Prostate gland (tissue), 2 donors: ENCODE data around the gene PTPRD. TPM values are rescaled to one million over a fixed set of nuclear protein-coding genes. Genes with fewer than 3 reads are reported as not detected.

Source experiments
- DNase-seq: peaks from one replicate; pipeline ENCODE4 v3.0.0-alpha.2; 2019; ENCODE audit warnings: low spot score
- H3K27ac ChIP-seq, 2 donors: fragments of 200-600 bp; sonication (generic); 2 replicates each; pipeline ENCODE4 v1.5.1; 2017 to 2019
- H3K27me3 ChIP-seq: fragments of 200-600 bp; sonication (generic); replicated peaks from 2 replicates; pipeline ENCODE4 v1.5.1; 2019; ENCODE audit not compliant: insufficient read depth
- H3K36me3 ChIP-seq, 2 donors: fragments of 200-600 bp; sonication (generic); 1 replicate in 1 of 2; 2 replicates in 1 of 2; pipeline versions ENCODE4 v1.5.1 to v1.8.1; 2017 to 2019
- H3K4me1 ChIP-seq: fragments of 200-600 bp; sonication (generic); replicated peaks from 2 replicates; pipeline ENCODE4 v1.5.1; 2019
- H3K4me3 ChIP-seq, 2 donors: fragments of 200-600 bp; sonication (generic); 2 replicates each; pipeline ENCODE4 v1.5.1; 2017 to 2019
- H3K9me3 ChIP-seq: fragments of 200-600 bp; sonication (generic); 2 replicates; pipeline ENCODE4 v1.5.1; 2017
- POLR2A ChIP-seq: fragments of 450-650 bp; IDR thresholded peaks from one replicate; pipeline ENCODE4 v1.6.1; 2016; ENCODE audit warnings: antibody characterized with exemption, mild to moderate bottlenecking
- POLR2AphosphoS5 ChIP-seq: sonication (generic); formaldehyde crosslinking; IDR thresholded peaks from one replicate; pipeline ENCODE4 v1.6.1; 2017; ENCODE audit warnings: antibody characterized with exemption
- WGBS: methylation state at CpG from one replicate; pipeline ENCODE4 v1.1.5; 2018; 5-methylcytosine and 5-hydroxymethylcytosine counted together
- intact Hi-C: fragments of 100-400 bp; cut with DNase I; formaldehyde crosslinking; loops from one replicate; pipeline ENCODE4 v1.14.2; 2022
- total RNA-seq, 2 donors: library from RNA; depleted of rRNA; stranded (reverse); fragments of >200 nt; gene quantifications; one replicate each; pipeline ENCODE4 v1.1.0, GENCODE V29; 2016
- TF ChIP-seq, protein P1 (sequence below), 4 experiments: fragments of 200-600 bp in 2 of 4; fragments of 450-650 bp in 2 of 4; sonication (generic) in 2 of 4; IDR thresholded peaks; 1 replicate in 3 of 4; 2 replicates in 1 of 4; pipeline ENCODE4 v1.5.1; 2016 to 2019; ENCODE audit warnings: antibody characterized with exemption in 4 of 4, mild to moderate bottlenecking in 2 of 4, moderate library complexity in 2 of 4

The PTPRD gene
- total RNA-seq, 2 donors from 2014 or later = 5.8 to 23.1 TPM

DNA sequence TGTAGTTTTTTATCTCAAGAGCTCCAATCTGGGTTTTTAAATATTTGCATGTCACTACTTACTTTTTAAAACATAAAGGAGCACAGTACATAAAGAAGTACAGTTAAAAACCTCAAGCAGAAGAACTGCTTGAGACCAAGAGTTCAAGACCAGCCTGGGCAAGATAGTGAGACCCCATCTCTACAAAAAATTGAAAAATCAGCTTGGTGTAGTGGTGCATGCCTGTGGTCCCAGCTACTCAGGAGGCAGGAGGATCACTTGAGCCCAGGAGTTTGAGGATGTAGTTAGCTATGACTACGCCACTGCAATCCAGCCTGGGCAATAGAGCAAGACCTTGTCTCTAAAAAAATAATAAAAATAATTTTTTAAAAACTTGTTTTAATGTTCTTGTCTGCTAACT, 1840.5 kb downstream of the PTPRD start:
- no peak for TF ChIP-seq POLR2A
- TF ChIP-seq, protein P1, sequence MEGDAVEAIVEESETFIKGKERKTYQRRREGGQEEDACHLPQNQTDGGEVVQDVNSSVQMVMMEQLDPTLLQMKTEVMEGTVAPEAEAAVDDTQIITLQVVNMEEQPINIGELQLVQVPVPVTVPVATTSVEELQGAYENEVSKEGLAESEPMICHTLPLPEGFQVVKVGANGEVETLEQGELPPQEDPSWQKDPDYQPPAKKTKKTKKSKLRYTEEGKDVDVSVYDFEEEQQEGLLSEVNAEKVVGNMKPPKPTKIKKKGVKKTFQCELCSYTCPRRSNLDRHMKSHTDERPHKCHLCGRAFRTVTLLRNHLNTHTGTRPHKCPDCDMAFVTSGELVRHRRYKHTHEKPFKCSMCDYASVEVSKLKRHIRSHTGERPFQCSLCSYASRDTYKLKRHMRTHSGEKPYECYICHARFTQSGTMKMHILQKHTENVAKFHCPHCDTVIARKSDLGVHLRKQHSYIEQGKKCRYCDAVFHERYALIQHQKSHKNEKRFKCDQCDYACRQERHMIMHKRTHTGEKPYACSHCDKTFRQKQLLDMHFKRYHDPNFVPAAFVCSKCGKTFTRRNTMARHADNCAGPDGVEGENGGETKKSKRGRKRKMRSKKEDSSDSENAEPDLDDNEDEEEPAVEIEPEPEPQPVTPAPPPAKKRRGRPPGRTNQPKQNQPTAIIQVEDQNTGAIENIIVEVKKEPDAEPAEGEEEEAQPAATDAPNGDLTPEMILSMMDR (IDR thresholded peaks at IDR 0.05) = no peak
- TF ChIP-seq POLR2AphosphoS5 = no peak
- no peak overlapping the region for H3K27ac ChIP-seq
- 100% methylated on average over 1 of the region's 1 CpG for WGBS
- no peaks in the 10 kb centered on the region for H3K9me3 ChIP-seq
- no peaks in the 10 kb centered on the region for H3K4me1 ChIP-seq
- DNase-seq = no peak
- H3K36me3 ChIP-seq = no peaks in the 10 kb centered on the region
- intact Hi-C loops = no loop called here
- no peak overlapping the region for H3K4me3 ChIP-seq
- H3K27me3 ChIP-seq = no peaks in the 10 kb centered on the region

DNA sequence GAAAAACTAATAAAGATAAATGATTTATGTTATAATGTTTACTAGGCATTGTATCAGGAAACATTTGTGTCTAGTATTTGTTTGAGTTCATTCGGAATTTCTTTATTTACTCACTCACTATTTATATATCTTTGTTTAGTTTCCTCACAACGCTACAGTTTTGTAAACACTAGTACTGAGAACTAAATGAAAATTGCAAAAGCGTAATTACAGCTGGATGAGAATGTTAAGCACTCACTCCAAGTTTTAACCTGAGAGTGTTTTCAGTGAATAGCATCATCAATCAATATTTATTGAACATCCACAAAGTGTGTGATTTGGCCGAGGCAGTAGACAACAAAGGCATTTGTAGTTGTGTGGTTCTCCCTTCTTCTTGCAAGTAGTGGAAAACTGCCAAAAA, 1843.6 kb downstream of the PTPRD start:
- WGBS = 22% methylated on average over 4 of the region's 4 CpGs
- TF ChIP-seq POLR2A = no peak
- TF ChIP-seq, protein P1 (IDR thresholded peaks at IDR 0.05) = no peak
- no peak for TF ChIP-seq POLR2AphosphoS5
- Histone ChIP-seq H3K4me3 (no peak overlapping the region), H3K27me3 (no peaks in the 10 kb centered on the region), H3K9me3 (no peaks in the 10 kb centered on the region), H3K27ac (no peak overlapping the region), H3K4me1 (no peaks in the 10 kb centered on the region), H3K36me3 (no peaks in the 10 kb centered on the region)
- intact Hi-C loops = no loop called here
- no peak for DNase-seq

DNA sequence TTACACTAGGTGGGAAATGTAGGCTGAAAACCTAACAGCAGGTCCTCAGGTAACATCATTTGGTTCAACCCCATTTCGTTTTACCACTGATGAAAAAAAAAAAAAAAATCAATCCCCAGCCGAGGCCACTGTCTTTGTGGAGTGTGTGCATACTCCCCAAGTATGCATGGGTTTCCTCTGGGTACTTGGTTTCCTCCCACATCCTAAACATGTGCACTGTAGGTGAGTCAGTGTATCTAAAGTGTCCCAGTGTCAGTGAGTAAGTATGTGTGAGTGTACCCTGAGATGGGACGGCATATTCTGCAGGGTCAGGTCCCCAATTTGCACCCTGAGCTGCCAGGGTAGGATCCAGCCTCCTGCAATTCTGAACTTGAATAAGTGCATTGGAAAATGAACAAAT, 1846.7 kb downstream of the PTPRD start:
- TF ChIP-seq POLR2AphosphoS5 (no peak), POLR2A (no peak)
- TF ChIP-seq, protein P1 (IDR thresholded peaks at IDR 0.05) = no peak
- Histone ChIP-seq H3K9me3 (no peaks in the 10 kb centered on the region), H3K36me3 (no peaks in the 10 kb centered on the region), H3K4me3 (no peak overlapping the region), H3K27ac (no peak overlapping the region), H3K4me1 (no peaks in the 10 kb centered on the region), H3K27me3 (no peaks in the 10 kb centered on the region)
- 80% methylated on average over 3 of the region's 3 CpGs for WGBS
- DNase-seq = no peak
- intact Hi-C loops = no loop called here

DNA sequence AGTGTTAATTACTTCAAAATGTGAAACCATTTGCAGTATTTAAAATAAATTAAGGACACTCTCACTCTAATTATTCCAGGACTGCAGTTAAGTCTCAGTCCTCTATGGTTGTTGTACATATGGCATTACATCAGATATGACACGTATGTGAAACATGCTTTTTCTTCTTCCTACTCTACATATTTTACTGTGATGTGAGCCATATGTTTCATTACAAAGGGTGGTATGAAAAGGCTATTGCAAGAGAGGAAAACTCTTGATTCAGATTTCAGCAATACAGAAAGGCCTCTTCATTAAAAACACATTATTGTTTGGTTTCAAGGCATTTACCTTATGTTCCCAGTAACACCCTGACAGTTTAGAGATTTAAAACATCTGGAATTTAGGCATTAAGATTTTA, 1848.8 kb downstream of the PTPRD start:
- Histone ChIP-seq H3K27me3 (no peaks in the 10 kb centered on the region), H3K4me3 (no peak overlapping the region), H3K36me3 (no peaks in the 10 kb centered on the region), H3K27ac (no peak overlapping the region), H3K4me1 (no peaks in the 10 kb centered on the region), H3K9me3 (no peaks in the 10 kb centered on the region)
- no peak for DNase-seq
- TF ChIP-seq, protein P1 (IDR thresholded peaks at IDR 0.05) = no peak
- TF ChIP-seq POLR2AphosphoS5 (no peak), POLR2A (no peak)
- 80% methylated on average over 1 of the region's 1 CpG for WGBS
- intact Hi-C loops = no loop called here

DNA sequence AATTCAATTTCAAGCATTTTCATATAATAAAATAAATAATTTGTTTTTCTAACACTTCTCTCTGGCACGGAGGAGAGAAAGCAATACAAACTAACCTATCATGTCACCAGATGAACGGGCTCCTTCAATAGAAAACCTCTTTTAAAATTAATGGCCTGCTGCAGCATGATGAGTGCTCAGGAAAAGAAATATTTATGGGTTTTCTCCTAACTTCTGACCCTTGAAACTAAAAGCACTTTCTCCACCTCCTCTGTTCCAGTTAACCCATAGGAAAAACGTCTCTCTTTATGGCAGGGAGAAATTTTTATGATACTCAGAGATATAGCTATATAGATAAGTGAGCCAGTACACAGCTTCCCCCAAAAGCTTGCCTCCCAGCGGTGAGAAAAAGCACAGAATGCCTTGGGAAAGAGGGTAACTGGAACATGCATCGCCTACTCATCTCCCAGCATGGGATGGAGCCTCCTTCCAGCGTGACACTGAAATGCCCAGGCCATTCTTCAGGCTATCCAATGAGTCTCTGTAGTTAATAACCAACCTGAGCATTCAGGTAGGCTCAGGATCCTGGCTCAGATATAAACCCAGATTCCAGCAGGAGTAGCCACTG, 1850.2 kb downstream of the PTPRD start:
- Histone ChIP-seq H3K9me3 (no peaks in the 10 kb centered on the region), H3K27ac (no peak overlapping the region), H3K27me3 (no peaks in the 10 kb centered on the region), H3K36me3 (no peaks in the 10 kb centered on the region), H3K4me3 (no peak overlapping the region), H3K4me1 (no peaks in the 10 kb centered on the region)
- intact Hi-C loops = no loop called here
- TF ChIP-seq, protein P1 (IDR thresholded peaks at IDR 0.05) = no peak
- TF ChIP-seq POLR2A = no peak
- no peak for TF ChIP-seq POLR2AphosphoS5
- WGBS = 73% methylated on average over 6 of the region's 6 CpGs
- DNase-seq = no peak
